GM19025 (cell line): Measurements from ENCODE around the gene ANKS1B.
"Not testable (repeated sequence)": the region's sequence is repeated elsewhere in the genome, so short reads cannot be mapped to it uniquely, and the experiment has no call there.

Source experiments
- ATAC-seq: cut with Tn5 transposase; IDR thresholded peaks from one replicate; pipeline ENCODE4 v1.9.1; 2021; ENCODE audit warnings: mild to moderate bottlenecking, low read depth, moderate library complexity; ENCODE audit not compliant: unreplicated experiment

Gene ANKS1B

DNA sequence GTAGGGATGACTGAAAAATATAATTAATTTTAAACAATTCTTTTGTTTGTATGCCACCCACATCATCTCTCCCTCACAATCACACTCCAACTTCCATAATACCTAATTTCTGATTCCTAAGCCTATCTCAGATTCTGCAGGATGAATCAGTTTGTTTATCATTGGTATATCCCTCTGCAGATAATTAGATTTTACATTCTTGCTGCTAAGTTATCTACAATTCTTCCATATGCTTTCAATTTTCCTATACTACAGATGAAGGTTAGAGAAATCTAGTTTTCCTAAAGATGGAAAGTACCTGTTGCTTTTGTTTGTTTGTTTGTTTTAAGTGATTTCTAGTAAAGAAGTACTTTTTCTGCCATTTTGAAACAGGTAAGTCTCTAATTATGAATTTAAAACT, 105.3 kb downstream of the ANKS1B start:
- ATAC-seq: no peak

DNA sequence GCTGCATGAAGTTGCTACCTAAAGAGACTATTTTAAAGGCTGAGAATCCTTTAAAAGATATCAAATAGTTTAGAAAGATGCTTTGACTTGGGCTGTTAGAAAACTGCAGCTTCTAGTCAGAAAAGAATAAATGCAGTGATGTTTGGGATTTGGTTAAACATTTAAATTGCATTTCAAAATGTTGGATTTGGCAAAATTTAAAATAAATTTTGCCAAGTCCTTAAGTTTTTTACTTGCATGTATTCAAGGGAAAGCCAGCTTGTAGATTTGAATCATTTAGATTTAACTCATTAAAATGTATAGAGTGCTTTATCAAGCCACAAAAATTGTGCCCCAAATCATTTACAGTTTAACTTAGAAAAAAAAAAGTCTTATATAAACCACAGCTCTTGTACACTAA, 109.7 kb downstream of the ANKS1B start:
- no peak for ATAC-seq

DNA sequence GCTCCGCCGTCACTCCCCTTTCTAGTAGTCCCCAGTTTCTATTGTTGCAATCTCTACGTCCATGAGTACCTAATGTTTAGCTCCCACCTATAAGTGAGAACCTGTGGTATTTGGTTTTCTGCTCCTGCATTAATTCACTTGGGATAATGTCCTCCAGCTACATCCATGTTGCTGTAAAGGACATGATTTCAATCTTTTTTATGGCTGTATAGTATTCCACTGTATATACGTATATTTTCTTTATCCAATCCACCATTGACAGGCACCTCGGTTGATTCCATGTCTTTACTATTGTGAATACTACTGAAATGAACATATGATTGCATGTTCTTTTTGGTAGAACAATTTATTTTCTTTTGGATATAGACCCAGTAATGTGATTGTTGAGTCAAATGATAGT, 114.7 kb downstream of the ANKS1B start:
- ATAC-seq: no peak

DNA sequence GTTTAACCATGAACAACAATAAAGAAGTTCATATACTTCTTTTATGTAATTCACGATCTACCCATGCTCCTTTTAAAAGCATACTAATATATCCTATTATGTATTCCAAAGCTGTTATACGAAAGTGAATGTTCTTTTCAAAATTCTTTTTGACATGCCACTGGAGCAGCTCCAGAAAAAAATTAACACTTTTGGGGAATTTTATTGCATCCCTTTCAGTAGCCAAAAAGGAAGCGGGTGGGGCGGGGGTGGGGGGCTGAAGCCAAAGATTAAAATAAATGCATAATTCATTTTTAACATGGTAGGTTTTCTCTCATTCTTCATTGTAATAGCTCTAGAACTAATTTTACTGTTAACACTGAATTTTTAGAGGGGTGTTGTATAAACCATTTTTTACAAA, 123.0 kb downstream of the ANKS1B start:
- ATAC-seq: no peak

DNA sequence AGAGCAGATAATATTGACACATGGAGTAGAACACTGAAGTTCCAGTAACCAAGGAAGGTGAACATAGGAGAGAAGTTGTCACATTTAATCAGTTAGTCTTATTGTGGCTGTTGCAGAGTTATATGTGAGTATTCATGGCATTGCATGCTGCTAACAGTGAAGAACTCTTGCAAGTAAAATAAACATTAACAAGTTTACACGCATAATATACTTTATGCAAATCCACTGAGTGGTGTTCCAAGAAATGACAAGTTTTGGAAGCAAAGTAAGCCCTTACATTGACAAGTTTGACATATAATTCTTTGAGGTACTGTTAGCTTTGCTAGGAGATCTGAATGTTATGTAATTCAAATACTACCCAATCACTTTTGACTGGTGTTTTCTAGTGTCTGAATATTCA, 125.6 kb downstream of the ANKS1B start:
- no peak for ATAC-seq

DNA sequence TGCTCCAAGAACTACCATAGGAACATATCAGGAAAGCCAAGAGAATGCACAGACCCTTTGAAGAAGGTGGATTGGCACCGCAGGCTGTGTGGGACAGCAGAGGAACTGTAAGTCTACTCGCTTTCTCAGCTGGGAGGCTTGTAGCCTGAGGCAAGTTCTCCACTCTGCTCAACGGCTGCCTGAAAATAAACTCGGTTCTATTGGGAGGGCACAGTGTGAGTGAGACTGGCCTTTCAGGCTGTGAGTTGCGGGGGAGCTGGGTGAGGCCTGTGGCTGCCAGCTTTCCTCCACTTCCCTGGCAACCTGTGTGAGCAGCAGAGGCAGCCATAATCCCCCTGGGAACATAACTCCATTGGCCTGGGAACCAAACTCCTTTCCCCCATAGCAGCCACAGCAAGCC, 132.1 kb downstream of the ANKS1B start:
- no peak for ATAC-seq

DNA sequence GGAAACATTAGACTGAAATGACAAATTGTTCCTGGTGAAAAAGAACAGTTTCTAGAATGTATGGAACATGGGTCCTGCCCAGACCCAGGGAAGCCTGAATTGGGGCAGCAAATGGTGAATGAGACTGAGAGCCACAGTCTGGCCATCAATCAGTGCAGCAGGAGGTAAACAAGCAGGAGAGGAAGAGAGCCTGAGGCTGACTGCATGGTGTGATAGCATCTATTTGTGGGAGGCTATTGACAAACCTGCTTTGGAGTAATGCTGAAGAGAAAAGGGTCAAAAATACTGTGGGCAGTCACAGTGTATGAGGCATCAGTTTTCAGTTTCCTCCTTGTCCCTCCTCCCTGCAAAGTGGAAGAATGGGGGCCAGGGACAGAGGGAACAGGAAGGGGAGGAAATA, 136.8 kb downstream of the ANKS1B start:
- ATAC-seq: no peak

DNA sequence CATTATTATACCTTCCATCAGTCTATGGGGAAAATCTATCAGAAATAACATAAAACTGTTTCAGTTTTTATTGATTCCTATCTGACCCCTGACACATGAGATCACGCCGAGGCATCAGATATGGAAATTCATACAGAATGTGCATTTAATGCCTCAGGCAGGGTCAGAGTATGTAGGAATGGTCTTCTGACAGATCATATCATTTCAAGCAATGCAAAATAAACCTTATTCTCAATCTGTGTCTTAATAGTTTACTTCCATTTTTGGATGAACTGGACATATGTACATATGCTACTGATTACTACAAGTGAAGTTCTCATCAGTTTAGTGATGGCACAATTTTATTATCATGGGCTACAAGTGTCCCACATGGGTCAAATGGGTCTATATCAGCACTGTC, 150.0 kb downstream of the ANKS1B start:
- no peak for ATAC-seq

DNA sequence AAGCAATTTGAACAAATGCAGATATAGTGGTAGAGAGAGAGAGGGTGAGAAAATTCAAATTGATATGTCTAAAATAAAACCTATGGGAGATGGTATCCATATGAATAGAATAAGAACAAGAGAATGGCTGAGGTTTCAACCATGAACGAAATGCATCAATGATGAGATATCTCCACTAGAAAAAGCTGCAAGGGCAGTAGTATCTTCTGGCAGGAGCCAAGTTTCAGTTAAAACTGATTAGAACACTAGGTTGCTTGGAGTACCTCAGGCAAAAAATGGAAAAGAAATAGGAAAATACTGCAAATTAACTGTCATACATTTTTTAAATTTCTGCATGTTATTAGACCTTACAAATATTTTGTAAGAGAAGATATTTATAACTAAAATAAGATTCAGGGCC, 151.3 kb downstream of the ANKS1B start:
- no peak for ATAC-seq

DNA sequence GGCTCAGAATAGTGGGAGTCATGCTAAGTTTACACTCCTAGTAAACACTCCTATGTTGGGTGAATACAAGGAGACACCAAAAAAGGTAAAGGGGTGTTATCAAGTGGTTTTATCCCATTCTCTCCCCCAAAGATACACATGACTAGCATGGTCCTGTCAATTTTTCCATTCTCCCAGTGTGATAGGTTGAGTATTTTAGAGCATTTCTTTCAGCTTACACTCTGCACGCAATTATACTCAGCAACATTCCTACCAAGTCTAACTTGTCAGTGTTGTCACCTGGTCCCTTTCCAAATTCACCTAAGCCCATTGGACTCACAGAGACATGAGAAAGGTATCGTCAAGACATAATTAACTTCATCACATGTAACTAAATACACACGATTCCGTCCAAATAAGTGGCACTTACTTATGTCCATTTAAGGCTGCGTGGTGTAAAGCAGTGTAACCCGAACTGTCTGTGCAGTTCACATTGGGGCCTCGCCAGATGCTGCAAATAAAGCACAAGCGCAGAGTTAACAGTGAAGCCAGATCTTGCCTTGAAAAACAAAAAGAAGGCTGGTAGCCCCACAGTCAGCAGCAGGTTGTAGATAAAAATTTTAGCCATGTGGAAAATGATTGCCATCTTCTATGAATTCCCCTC, 159.7 kb downstream of the ANKS1B start:
- no peak for ATAC-seq

DNA sequence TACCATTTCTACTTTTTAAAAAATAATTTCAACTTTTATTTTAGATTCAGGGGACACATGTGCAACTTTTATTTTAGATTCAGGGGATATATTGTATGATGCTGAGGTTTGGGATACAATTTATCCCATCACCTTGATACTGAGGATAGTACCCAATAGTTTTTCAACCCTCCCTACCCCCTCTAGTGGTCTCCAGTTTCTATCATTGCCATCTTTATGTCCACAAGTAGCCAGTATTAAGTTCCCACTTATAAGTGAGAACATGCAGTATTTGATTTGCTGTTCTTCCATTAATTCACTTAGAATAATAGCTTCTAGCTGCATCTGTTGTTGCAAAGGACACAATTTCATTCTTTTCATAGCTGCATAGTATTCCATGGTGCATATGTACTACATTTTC, 162.5 kb downstream of the ANKS1B start:
- no peak for ATAC-seq

DNA sequence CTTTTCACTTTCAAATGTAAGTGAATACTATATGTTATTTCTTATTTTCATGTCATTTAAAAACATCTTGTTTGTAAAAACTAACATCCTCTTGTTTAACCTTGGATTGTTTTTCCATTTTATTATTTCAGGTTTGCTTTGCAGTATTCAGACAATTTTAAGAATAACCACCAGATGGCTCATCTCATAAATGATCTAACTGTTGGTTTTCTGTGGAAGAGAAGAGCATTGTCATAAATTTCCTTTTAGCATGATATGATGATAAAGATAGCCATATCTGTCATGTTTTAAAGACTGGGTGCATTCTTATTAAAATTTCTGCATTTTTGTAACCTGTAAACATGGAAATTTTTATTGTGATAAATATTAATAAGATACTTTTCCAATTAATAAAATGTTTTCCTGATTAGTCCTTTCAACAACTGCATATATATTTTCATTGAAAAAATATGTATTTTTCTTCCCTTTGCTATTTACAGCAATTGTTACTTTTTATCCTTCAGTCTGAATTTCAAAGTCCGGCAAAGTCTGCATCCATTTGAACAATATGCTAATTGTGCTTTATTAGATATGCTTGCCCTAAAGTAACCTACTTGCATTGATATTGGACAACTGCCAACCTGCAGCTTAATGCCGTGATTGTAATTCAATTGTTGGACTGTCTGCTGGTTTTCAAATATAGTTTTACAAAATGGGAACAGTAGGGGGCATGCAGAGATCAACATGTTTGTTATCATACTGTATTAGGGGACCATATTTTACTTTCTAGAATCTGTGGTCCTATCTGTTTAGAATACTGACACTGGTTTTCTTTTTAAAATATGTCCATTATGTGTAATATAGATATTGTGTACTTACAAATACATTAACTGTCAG, 173.8 kb downstream of the ANKS1B start:
- ATAC-seq: no peak

DNA sequence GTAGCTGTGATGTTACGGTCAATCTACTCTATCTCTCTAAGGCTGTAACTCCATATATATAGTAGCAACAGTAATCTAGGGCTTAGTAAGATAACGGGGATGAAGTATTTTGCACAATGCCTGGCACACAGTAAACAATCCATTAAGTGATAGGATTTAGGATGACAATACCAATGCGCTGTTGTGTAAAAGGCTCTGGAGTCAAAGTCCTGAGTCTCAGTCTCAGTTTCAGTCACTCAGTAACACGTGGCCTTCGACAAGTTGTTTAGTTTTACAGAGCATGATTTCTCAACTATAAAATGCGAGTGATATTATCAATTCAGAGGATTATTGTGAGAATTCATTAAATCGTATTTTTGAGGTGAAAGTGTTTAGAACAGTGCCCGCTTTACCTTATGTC, 174.8 kb downstream of the ANKS1B start:
- ATAC-seq: no peak

DNA sequence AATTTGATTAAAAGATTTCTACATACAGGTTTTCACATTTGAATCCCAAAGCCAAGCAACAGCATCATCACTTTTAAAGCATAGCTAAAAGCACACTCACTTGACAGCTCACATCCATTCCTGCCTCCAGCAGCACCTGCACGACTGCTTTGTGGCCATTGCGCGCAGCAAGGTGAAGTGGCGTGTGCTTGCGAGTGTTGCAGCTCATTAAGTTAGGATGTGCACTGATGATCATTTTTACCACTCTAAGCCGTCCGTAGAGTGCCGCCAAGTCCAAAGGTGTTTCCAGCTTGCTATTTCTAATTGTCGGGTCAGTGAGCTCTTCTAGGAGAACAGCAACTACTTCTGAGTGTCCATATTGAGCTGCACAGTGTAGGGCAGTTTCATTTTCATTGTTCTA, 178.4 kb downstream of the ANKS1B start:
- no peak for ATAC-seq

DNA sequence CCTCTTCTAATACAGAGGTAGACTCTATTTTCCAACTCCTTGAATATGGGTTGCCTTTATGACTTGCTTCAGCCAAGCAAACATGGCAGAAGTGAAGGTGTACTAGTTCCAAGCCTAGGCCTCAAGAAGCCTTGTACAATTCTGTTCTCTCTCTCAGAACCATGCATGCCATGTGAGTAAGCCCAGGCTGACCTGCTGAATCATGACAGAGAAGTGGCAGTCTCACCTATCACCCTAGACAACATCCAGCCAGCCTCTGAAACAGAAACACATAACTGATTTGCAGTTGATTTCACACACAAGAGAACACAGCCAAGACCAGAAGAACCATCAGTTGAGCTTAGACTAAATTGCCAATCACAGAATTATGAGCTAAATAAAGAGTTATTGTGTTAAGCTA, 180.0 kb downstream of the ANKS1B start:
- ATAC-seq: no peak

DNA sequence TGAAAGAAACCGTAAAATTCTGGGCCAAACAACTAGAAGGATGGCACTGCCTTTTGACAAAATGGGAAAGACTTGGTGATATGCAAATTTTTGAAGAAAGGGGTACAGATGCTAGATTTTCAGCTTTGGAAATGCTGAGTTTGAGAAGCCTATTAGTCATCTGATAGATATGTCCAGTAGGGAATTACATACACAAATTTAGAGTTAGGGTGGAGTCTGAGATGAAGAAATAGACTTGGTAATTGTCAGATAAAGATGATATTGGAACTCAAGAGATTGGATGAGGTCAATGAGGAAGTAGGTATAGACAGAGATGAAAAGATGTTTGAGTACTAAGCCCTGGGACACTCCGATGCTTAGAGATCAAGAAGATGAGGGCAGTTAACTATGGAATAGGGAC, 184.1 kb downstream of the ANKS1B start:
- ATAC-seq: no peak

DNA sequence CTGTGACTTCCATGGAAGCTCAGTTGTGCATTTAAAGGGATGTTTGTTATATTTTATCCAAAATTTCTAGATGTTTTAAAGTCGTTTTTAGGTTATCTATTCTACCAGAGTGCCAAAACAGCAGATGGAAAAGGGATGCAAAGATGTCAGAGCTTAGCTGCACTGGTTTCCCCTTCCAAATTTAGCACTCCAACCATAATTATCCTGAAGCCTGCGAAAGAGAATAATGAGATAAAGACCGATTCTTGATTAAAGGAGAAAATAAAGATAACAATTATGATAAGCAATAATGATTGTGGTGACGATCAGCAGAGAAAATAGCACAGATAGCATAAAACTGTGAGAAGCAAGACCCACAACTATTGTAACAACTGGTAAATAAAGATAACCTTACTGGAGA, 186.8 kb downstream of the ANKS1B start:
- not testable (repeated sequence) for ATAC-seq

DNA sequence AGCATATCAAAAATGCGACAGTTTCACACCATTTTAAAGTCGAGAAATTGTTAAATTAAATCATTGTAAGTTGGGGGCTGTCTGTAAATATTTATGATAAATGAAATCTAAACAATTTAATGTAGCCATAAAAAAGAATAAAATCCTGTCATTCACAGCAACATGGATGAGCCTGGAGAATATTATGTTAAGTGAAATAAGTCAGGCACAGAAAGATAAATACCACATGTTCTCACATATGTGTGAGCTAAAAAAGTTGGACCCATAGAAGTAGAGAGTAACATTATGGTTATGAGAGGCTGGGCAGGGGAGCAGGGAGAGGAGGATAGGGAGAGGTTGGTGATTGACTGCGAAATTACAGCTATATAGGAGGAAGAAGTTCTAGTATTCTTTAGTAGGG, 201.3 kb downstream of the ANKS1B start:
- ATAC-seq: no peak

DNA sequence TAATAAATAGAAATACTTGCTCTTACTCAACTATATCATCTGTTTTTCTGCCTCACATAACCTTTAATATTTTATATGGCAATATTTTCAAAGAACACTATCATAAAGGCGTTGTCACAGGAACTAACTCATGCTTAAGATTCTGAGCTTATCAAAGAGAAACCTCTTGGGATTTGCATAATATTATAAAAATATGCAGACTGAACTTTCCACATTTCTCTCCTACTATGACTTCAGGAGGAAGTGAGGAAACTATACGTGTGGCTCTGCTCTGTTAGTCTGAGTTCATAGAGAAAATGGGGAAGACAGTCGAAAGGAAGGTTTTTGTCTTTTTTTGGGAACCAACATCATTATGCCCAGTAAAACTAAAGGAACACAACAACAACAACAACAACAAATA, 212.5 kb downstream of the ANKS1B start:
- ATAC-seq: no peak

DNA sequence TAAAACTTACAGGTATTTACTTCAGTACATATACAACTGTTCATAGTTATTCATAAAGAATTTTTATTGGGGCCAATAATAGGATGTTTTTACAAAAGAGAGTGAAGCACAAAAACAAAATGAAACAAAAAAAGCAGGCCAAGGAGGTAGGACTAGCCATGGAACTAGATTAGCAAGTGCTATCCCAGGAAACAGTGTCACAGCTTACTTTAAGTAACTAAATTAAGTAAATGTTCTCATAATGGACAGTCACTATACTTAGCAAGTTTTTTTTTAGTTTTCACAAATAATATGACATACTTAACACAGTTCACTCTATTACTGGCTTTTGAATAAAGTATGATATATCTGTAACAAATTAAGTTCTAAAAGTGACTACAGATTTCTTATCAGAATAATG, 213.1 kb downstream of the ANKS1B start:
- no peak for ATAC-seq

DNA sequence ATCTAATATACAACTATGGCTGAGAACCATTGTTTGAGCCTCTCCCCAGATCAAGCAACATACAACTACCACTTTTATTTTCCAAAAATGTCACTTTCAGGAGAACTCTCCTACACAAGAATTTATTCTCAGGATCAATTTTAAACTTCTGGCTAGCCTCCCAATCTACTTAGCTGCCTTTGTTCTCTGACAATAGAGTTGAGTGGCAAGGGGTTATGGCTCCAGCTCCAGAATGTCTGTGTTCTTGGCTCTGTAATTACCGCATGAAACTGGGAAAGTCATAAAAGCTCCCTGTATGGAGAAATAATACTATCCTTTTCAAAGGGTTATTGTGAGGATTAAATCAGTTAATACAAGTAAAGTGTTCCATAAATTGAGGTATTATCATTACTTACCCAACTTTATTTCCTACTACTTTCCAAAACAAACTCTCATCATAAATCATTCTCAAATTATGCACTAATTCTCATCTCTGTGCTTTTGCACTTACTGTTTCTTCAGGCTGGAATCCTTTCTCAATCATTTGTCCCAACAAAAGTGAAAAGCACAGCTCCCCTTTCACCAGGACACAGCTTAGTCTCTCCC, 215.2 kb downstream of the ANKS1B start:
- no peak for ATAC-seq

DNA sequence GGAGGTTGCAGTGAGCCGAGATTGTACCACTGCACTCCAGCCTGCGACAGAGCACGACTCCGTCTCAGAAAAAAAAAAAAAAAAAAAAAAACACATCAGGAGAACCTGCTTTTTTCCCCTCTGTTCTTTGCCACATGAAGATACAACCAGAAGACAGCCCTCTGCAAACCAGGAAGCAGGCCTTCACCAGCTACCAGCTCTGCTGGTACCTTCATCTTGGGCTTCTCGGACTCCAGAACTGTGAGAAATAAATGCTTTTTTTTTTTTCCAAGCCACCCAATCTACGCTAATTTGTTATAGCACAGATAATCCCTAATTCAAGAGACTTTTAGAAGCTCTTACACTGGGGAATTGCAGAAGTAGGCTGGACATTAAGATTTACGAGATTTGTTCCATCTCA, 216.0 kb downstream of the ANKS1B start:
- ATAC-seq: no peak
